Stomach (tissue), 4 donors: Measurements from ENCODE around the gene TTL.
"Not testable (repeated sequence)": the region's sequence is repeated elsewhere in the genome, so short reads cannot be mapped to it uniquely, and the experiment has no call there.

Experiments
- CTCF ChIP-seq, 7 experiments: fragments of 450-650 bp in 4 of 7; fragments of 200-600 bp in 3 of 7; sonication (generic) in 3 of 7; IDR thresholded peaks; one replicate each; pipeline ENCODE4 v1.5.1; 2016 to 2019; ENCODE audit warnings: antibody characterized with exemption in 7 of 7, control low read depth in 2 of 7, mild to moderate bottlenecking in 1 of 7
- EP300 ChIP-seq: sonication (generic); formaldehyde crosslinking; IDR thresholded peaks from one replicate; pipeline ENCODE4 v1.6.1; 2017; ENCODE audit warnings: antibody characterized with exemption
- POLR2A ChIP-seq, 4 donors: fragments of 450-650 bp; IDR thresholded peaks; one replicate each; pipeline ENCODE4 v1.6.1; 2016; ENCODE audit warnings: antibody characterized with exemption in 4 of 4, control low read depth in 2 of 4, mild to moderate bottlenecking in 1 of 4, moderate library complexity in 1 of 4
- POLR2AphosphoS5 ChIP-seq, 3 donors: sonication (generic); formaldehyde crosslinking; IDR thresholded peaks; one replicate each; pipeline ENCODE4 v1.6.1; 2016; ENCODE audit warnings: antibody characterized with exemption in 3 of 3

- TF ChIP-seq CTCF (IDR thresholded peaks at IDR 0.05); POLR2A (IDR thresholded peaks at IDR 0.05); POLR2AphosphoS5 (IDR thresholded peaks at IDR 0.05); EP300: not testable (repeated sequence)
Measured at GRCh38 chr2:112536665-112537064, 54.7 kb downstream of the TTL start.
